GM19438 (cell line): Measurements from ENCODE around the gene HS6ST2.

Source experiments
- ATAC-seq: cut with Tn5 transposase; IDR thresholded peaks from one replicate; pipeline ENCODE4 v1.9.1; 2021; ENCODE audit warnings: low read depth; ENCODE audit not compliant: unreplicated experiment

HS6ST2 gene

DNA sequence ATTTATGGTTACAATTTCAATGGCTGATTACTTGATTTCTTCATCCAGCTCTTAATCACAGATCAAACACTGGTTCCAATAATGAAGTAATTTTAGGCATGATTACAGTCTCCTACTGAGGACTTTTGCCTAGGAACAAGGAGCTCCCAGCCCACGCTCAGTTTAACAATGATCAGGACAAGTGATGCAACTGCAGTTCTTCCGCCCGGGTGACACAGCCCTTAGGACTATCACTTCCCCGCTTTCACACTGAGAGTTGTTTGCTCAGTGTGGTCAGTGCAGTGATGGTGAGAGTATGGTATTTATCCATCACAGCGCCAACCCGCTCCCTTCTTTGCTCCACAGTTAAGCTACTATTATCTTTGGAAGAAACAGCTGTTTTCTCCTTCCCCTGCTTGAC lies 266.4 kb downstream of the HS6ST2 start:
- ATAC-seq: no peak

DNA sequence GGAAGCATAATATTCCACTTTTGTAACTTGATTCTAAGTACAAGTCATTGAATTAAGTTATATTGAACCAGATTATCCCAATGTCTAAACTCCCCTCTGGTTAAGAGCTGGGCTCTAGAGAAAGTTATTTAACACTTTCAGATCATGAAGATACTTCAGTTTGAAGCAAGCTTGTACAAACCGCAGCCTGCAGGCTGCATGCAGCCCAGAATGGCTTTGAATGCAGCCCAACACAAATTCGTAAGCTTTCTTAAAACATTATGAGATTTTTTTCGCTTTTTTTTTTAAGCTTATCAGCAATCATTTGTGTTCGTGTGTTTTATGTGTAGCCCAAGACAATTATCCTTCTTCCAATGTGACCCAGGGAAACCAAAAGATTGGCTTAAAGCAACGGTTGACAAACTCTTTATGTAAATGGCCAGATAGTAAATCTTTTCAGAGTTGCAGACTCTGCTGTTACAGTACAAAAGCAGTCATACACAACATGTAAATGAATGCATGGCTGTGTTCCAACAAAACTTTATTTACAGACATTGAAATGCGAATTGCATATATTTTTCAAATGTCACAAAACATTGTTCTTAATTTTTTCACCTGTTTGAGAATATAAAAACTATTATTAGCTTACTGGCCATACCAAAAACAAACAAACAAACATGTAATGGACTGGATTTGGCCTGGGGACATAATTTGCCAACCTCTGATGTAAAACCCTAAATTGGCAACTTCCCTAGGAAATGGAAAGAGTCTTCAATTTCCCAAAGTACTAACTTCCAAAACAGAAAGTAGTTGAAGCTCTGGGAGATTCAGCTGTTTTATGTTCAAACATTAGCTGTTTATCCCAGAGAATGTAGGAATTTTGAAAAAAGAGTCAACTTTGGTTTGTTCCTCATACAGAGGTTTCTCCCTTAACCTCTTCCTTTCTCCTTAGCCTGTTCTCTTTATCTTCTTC lies 268.5 kb downstream of the HS6ST2 start:
- no peak for ATAC-seq

DNA sequence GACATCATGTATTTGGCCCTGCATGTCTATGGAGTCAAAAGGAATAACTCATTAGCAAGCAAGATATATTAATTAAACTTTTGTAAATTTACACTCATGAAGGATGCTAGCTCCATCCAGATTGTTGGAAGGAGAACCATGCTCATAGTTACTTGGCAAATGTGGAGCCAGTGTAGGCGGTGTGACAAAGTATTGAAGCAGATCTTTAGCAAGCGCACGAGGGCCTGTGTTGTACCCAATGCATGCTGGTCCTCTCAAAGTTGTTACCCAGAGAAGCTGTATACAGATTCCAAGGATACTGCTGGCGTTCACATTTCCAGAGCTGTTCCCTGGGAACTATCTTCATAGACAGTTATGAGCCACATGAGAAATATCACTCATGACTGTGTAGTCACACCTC lies 273.2 kb downstream of the HS6ST2 start:
- no peak for ATAC-seq

DNA sequence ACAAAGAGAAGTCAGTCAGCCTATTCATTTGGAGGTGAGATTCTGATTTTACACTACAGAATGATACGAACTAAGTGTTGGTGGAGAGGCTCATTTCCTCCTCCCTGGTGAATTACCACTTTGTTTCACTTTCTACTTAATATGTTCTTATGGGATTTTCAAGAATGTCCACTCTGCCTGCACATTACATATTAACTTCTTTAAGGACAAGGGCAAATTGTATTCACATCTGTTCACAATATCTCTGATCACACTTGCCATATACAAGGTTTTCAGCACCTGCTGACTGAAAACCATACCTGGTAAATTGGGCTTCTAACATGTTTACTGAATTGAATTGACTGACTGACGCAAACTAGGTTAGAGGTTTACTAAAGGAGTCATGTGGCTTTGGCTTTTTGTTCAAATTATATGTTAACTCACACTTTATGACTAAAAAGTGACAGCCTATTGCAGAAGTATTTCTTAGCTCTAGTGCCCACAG lies 281.2 kb downstream of the HS6ST2 start:
- peak; percentile 69 for ATAC-seq

DNA sequence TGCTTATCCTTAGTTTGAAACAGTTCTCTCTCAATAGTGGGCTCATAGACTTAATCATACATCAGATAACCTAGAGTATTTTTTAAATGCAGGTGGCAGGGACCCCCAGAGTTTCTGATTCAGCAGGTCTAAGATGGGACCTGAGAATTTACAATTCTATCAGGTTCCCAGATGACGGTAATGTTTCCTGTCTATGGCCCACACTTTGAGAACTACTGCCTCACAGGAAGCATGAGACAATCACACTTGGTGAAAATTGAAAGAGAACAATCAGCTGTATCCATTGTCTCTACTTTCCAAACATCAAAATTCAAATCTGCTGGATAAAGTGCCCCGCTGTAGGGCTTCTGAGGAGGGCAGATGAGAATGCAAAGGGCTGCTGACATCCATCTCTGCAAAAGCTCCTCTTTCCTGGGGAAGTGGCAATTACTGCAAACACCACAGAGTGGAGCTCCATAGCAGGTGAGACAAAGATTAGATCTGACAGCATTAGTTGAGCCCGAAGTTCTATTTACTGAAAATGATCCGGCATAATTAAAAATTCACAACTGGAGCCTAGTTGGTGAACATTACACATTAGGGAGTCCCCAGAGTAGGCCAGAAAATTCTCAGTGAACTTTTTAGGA lies 281.8 kb downstream of the HS6ST2 start:
- peak; percentile 54 for ATAC-seq

DNA sequence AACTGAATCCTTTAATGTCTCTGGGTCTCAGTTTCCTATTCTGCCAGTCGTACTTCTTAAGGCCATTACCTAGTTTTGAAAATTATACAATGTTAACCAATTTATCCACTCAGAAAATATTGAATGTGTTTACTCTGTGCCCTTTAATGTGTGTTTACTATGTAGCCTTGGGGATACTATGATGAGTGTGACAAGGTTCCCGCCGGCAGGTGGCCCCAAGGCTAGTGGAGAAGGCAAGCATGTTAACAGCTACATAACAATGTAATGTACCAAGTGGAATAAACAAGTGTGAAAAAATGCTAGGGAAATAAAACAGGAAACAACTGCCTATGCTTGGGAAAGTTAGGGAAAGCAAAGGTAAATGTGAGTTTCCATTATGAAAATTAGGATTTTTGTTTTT lies 282.3 kb downstream of the HS6ST2 start:
- ATAC-seq: no peak

DNA sequence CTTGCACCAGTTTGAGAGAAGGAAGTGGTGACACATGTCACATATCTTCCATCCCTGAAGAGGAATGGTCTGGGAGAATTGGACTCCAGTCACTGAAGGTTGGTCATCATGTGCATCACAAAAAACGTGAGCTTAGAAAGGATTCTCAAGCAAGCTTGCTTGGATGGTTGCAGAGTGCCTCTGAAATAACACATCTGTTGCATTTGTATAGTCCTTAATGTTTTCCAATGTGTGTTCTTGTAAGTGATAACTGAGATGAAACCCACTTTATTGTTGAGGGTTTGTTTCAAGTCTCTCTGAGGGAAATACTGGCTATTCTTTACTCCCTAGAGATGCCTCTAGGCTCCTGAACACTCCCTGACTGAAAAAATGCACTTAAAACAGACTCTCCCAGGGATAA lies 285.1 kb downstream of the HS6ST2 start:
- no peak for ATAC-seq

DNA sequence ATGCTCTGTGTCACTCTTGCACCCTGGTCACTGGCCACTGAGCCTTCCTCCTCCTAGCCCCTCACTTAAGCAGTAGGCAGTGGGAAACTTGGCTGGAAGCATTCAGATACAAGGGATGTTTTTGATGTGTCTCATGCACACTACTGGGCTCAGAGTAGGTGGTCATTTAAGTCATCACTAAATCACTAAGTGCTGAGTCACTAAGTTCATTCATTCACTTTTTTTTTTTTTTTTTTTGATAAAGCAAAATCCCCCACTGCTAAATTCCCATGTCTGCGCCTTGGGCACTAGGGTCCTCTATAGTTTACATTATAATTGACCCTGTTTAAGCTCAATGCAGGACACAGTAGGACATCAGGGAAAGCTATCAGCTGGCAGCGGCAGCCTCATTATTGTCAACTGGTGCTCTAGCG lies 287.2 kb downstream of the HS6ST2 start:
- no peak for ATAC-seq

DNA sequence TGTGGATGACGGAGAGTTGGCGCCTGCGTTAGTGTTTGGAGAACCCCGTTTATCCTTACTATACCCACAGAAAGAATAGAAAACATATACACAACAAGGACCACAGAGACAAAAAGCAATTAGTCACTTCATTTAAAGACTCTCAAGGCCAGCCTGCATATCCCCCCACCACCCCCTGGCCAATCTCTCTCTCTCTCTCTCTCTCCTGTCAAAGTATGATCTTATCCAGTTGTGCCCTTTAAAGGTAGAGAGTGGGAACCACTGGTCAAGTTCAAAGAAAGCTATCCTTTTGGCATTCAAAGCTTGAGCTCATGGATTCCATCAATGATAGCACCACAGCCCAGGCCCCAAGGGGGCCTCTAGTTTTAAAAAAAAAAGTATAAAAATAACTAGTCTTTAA lies 289.3 kb downstream of the HS6ST2 start:
- ATAC-seq: no peak

DNA sequence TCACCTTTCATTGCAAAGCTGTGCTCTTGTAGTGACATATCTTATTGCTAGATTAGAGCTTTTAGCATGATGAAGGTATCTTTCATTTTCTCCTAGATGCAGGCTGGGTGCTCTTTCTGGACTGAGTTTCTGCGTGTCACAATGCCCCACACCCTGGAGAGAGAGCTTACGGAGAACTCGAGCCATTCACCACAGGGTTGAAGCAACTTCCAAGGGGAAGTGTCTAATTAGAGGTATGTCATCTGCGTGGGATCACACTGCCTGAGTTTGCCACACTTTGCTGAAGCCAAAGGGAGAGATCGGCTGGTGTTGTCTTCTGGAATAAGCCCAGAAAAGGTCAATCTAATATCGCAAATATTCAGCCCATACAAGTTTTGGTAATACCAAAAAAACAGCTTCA lies 290.3 kb downstream of the HS6ST2 start:
- no peak for ATAC-seq

DNA sequence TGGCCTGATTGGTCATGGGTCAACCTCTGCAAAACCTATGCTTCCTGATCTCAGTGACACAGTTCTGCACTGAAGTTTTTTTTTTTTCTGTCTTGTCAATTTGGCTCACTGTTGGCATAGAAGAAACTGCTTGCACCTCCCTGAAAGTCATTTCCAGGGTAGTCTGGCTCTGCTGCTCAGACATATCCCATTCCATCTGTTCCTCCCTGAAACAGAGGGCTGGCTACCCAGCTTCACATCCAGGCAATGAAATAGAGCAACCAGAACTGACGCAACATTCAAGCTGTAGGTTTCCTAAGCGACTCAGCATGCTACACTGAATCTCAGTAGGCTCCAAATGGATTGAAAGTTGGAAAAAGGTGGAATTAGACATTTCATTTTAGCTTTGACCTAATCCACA lies 292.8 kb downstream of the HS6ST2 start:
- no peak for ATAC-seq

DNA sequence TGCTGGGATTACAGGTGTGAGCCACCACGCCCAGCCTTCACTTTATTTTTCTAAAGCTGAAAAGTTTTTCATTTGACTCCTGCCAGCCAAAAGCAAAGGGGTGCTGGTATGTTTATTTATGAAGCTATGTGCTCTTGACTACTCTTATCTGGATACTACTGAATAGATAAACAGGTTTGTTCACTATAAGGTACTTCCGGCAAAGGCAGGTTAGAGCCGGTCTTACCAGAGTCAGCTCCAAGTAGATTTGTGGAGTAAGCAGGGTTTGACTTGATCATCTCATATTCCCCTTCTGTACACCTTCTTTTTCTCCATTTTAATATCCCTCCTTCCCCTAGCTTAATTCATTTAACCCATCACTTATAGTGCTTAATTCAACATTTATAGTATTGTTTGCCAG lies 294.2 kb downstream of the HS6ST2 start:
- no peak for ATAC-seq

DNA sequence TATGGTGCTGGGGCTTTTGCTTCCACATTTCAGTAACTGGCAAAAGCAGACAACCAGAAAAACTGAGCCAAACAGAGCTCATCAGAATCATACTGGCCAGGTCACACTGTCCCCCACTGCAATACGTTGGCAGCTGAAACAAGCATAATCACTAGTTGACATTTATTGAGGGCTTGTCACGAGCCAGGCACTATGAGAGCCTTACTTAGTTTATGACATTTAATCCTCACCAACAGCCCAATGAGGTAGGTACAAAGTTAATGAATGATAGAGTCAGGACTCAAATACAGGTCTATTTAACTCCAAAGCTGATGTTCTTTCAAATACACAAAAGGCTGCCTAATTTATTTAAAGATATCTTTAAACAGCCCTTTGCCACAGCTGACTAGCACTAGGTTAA lies 295.6 kb downstream of the HS6ST2 start:
- no peak for ATAC-seq

DNA sequence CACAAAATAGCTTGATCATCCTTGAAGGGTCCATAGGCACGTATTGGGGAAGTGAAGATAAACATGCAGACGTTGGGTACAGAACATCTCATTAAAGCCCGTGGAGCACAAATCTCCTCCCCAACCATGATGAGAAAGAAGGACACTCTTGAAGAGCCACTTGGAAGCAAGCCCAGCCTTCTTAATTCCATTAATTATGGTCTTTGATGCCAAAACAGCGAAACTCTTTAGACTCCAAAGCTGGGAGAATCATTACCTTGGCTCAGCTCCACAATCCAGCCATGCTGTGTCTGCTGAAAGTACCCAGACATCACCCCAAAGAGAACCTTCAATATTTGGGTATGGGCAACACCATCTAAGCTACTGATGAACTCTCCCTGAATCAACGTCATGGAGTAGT lies 300.6 kb downstream of the HS6ST2 start:
- ATAC-seq: no peak

DNA sequence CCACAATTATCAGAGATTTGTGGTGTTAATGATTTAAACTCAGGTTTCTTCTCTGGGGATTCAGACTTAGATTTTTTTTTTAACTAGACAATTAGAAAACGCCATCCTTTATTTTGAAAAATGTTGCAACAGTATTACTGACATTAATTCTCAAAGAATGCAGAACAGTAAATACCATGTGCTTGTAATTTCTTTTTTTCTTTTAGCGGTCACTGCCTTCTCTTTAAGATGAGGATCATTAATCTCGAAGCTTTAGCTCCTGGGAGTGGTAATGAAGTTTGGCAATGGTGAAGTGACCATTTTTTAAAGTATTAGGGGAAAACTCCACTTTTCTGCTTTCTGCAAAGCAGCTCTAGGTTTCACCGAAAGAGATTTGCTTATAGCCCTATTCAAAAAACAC lies 305.6 kb downstream of the HS6ST2 start:
- no peak for ATAC-seq

DNA sequence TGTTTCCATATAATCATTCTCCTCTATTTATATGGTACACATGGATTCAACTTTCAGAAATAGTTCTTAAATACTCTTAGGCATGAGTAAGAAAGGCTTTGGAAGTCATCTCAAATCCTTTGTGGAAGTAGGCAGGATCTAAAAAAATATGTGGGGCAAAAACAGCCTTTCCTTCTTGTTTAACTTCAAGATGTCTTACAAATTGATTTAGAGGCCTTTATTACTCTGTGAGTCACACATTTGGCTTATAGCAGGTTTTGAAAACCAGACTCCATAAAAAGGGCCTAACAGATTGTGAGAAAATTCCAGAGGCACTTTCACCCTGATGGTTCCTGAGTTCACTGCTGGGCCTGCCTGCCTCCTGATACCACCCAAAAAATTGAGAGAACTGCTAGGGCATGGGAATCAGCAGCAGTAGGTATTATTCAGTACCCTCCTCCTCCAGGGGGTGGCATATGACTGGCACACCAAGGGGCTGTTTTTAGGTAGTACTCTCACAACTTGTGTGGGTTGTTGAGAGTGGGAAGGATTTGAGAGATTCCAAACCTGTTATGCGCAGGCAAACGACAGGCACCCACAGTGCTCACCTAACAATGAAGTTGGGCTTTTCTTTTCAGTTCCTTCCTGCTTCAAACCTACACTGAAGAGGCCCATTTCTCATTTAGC lies 306.9 kb downstream of the HS6ST2 start:
- ATAC-seq: no peak

DNA sequence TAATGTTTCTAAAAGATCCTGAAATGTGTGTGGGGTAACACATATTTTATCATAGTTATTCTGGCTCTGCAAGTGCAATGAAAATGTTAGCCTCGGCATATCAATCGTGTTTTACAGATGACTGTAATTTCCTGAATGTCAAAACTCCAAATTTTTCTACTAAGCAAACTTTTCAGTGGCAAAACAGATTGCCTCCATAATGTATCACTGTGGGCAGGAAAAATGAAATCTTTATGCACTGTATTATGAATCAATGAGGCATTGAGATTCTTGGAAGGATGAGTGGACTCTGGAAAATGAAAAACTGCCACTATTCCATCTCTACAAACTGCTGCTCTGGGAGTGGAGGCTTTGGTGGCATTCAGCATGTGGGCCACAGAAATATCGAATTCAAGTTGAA lies 309.5 kb downstream of the HS6ST2 start:
- ATAC-seq: no peak

DNA sequence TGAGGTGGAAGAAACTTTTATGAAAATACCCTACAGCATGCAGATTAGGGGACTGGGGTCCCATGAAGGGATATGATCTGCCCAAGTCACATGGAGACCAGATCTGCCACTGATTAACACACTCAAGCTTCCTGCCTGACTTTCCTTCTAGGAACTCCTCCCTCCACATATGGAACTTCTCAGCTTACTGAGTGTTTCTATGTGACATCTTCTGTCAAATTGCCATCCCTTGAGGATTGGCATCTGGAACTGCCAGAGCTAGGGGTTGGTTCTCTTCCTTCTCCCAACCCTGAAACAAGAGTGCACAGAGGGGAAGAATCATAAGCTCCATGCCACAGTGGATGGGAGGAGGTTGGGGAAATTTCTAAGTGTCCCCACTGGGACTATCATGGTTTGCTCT lies 319.0 kb downstream of the HS6ST2 start:
- no peak for ATAC-seq

DNA sequence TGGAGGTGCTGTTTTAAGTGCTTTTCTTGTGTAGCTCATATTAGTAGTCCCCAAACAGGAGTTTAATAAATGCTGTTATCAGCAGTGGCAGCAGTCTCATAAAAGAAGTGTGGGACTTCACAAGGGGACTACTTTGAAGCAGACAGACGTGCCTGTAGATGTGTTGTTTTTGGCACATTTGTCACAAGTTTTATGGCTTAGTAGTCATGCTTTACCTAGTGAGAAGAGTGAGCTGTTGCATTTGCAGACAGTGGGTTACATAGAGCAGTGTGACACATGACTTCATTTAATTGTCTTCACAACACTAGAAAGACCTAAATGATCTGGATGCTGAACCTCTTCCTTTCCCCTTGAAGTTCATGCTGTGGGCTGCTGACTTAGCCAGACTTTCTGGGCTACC lies 320.1 kb downstream of the HS6ST2 start:
- ATAC-seq: no peak

DNA sequence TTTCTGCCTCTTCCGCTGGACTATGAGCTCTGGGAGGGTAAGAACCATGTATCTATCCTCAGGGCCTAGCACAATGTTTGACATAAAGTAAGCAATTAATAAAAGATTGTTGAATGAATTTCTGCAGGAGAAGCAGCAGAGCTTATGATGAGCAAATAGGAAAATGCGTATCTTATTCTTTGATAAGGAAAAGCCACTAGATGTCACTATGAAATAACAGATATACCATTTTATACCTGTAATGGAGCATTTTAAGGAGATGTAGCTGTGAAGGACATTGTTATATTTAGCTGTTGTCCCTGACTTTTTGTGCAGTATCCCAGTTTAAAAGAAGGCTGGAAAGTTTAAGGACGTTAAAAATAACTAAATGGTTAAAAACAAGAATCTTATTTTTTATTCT lies 322.3 kb downstream of the HS6ST2 start:
- ATAC-seq: no peak

DNA sequence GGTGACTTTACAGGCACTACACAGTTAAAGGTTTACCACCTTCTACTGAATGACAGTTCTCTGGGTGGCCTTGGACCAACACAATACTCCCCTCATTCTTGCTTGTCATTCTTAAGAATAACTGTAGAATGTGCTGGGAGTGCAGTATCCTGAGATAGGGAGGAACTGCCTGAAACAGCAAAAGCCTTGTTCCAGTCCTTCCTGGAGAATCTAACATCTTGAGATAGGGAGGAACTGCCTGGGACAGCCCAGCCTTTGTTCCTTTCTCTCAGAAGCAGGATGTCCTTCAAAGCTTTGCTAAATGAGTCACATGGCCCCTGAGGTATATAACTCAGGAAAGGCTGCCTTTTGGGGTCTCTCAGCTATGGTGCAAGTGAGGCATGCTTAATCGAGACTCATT lies 323.9 kb downstream of the HS6ST2 start:
- ATAC-seq: no peak
